Measurements from ENCODE around the gene TMTC3. TPM values are rescaled to one million over a fixed set of nuclear protein-coding genes. Genes with fewer than 3 reads are reported as not detected.

The TMTC3 gene
- total and polyA plus RNA-seq, 2 of the 8 experiments (the other 6 are each of a cell fraction or from before 2014, with no cell fraction given) = 7.0 to 45.1 TPM

DNA sequence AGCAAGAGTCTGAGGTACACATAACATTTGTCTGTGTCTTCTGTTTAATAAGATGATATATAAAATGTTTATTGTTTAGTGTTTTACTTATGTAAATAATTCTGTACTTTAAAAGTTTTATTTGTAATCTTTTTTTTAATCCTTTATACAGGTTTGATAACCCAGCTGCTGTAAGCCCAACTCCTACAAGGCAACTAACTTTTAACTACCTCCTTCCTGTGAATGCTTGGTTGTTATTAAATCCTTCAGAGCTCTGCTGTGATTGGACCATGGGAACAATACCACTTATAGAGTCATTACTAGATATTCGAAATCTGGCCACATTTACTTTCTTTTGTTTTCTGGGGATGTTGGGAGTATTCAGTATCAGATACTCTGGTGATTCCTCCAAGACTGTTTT is 24.1 kb downstream of the TMTC3 start (continued):
- TF ChIP-seq, protein P1, sequence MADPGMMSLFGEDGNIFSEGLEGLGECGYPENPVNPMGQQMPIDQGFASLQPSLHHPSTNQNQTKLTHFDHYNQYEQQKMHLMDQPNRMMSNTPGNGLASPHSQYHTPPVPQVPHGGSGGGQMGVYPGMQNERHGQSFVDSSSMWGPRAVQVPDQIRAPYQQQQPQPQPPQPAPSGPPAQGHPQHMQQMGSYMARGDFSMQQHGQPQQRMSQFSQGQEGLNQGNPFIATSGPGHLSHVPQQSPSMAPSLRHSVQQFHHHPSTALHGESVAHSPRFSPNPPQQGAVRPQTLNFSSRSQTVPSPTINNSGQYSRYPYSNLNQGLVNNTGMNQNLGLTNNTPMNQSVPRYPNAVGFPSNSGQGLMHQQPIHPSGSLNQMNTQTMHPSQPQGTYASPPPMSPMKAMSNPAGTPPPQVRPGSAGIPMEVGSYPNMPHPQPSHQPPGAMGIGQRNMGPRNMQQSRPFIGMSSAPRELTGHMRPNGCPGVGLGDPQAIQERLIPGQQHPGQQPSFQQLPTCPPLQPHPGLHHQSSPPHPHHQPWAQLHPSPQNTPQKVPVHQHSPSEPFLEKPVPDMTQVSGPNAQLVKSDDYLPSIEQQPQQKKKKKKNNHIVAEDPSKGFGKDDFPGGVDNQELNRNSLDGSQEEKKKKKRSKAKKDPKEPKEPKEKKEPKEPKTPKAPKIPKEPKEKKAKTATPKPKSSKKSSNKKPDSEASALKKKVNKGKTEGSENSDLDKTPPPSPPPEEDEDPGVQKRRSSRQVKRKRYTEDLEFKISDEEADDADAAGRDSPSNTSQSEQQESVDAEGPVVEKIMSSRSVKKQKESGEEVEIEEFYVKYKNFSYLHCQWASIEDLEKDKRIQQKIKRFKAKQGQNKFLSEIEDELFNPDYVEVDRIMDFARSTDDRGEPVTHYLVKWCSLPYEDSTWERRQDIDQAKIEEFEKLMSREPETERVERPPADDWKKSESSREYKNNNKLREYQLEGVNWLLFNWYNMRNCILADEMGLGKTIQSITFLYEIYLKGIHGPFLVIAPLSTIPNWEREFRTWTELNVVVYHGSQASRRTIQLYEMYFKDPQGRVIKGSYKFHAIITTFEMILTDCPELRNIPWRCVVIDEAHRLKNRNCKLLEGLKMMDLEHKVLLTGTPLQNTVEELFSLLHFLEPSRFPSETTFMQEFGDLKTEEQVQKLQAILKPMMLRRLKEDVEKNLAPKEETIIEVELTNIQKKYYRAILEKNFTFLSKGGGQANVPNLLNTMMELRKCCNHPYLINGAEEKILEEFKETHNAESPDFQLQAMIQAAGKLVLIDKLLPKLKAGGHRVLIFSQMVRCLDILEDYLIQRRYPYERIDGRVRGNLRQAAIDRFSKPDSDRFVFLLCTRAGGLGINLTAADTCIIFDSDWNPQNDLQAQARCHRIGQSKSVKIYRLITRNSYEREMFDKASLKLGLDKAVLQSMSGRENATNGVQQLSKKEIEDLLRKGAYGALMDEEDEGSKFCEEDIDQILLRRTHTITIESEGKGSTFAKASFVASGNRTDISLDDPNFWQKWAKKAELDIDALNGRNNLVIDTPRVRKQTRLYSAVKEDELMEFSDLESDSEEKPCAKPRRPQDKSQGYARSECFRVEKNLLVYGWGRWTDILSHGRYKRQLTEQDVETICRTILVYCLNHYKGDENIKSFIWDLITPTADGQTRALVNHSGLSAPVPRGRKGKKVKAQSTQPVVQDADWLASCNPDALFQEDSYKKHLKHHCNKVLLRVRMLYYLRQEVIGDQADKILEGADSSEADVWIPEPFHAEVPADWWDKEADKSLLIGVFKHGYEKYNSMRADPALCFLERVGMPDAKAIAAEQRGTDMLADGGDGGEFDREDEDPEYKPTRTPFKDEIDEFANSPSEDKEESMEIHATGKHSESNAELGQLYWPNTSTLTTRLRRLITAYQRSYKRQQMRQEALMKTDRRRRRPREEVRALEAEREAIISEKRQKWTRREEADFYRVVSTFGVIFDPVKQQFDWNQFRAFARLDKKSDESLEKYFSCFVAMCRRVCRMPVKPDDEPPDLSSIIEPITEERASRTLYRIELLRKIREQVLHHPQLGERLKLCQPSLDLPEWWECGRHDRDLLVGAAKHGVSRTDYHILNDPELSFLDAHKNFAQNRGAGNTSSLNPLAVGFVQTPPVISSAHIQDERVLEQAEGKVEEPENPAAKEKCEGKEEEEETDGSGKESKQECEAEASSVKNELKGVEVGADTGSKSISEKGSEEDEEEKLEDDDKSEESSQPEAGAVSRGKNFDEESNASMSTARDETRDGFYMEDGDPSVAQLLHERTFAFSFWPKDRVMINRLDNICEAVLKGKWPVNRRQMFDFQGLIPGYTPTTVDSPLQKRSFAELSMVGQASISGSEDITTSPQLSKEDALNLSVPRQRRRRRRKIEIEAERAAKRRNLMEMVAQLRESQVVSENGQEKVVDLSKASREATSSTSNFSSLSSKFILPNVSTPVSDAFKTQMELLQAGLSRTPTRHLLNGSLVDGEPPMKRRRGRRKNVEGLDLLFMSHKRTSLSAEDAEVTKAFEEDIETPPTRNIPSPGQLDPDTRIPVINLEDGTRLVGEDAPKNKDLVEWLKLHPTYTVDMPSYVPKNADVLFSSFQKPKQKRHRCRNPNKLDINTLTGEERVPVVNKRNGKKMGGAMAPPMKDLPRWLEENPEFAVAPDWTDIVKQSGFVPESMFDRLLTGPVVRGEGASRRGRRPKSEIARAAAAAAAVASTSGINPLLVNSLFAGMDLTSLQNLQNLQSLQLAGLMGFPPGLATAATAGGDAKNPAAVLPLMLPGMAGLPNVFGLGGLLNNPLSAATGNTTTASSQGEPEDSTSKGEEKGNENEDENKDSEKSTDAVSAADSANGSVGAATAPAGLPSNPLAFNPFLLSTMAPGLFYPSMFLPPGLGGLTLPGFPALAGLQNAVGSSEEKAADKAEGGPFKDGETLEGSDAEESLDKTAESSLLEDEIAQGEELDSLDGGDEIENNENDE (IDR thresholded peaks at IDR 0.05; ENCODE audit: insufficient replicate concordance, low read length) = no peak
- no peak for TF ChIP-seq SRF (IDR thresholded peaks at IDR 0.05; ENCODE audit: low read depth, low read length)
- TF ChIP-seq SUZ12 (IDR thresholded peaks at IDR 0.05; ENCODE audit: low read length) = no peak
- TF ChIP-seq CREB1 (IDR thresholded peaks at IDR 0.05) = no peak
- TF ChIP-seq NANOG (IDR thresholded peaks at IDR 0.05; ENCODE audit: insufficient read depth, low read depth, low read length, poor library complexity, severe bottlenecking) = no peak
- no peak for TF ChIP-seq HDAC6 (IDR thresholded peaks at IDR 0.05; ENCODE audit: low read depth, low read length)
- TF ChIP-seq EP300 (IDR thresholded peaks at IDR 0.05; ENCODE audit: borderline replicate concordance in 1 of 2, low read depth in 2 of 2, low read length in 2 of 2) = no peak
- TF ChIP-seq, protein P2, sequence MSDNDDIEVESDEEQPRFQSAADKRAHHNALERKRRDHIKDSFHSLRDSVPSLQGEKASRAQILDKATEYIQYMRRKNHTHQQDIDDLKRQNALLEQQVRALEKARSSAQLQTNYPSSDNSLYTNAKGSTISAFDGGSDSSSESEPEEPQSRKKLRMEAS (IDR thresholded peaks at IDR 0.05) = no peak
- no peak for TF ChIP-seq CBX8 (IDR thresholded peaks at IDR 0.05; ENCODE audit: borderline replicate concordance, low read depth, low read length)
- no peak for TF ChIP-seq YY1 (IDR thresholded peaks at IDR 0.05; ENCODE audit: low read depth, low read length)
- TF ChIP-seq ZNF274 (IDR thresholded peaks at IDR 0.05; ENCODE audit: borderline replicate concordance, extremely low read depth, low read length) = no peak
- TF ChIP-seq SIRT6 (IDR thresholded peaks at IDR 0.05; ENCODE audit: low read length) = no peak

Measured in H1 (cell line).